Mammary epithelial cell (primary cell): ENCODE data around the gene PPM1E.

ENCODE experiments used
- EZH2 ChIP-seq: IDR thresholded peaks from 2 replicates; pipeline ENCODE4 v1.6.1; 2012; ENCODE audit warnings: low read length, inconsistent platforms, borderline replicate concordance
- TF ChIP-seq, protein P1 (sequence below), 2 donors: IDR thresholded peaks in 1 of 2; conservative IDR thresholded peaks in 1 of 2; 2 replicates each; pipeline ENCODE4 v1.5.1; 2011 to 2012; ENCODE audit warnings: inconsistent platforms in 2 of 2, low read length in 2 of 2, mild to moderate bottlenecking in 2 of 2, control low read depth in 1 of 2, low read depth in 1 of 2; ENCODE audit not compliant: insufficient read depth in 1 of 2; ENCODE audit errors: extremely low read depth in 1 of 2

DNA sequence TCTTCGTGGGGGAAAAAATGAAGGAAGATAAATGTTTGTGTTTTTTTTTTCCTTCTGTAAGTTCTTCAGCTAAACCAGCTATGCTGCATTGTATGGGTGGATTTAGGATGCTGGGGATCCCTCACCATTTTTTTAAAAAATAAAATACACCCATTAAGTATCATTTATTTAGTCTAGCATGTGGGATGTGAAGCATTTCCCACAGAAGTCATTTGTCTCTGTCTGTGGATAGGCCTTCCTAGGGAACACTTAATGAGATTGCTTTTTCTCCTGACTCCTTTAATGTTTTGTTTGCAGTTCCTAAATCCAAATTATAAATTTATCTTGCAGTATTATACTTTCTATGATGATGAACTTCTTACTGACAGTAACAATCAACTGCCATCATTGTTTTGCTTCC, 146.7 kb downstream of the PPM1E start:
- TF ChIP-seq, protein P1, sequence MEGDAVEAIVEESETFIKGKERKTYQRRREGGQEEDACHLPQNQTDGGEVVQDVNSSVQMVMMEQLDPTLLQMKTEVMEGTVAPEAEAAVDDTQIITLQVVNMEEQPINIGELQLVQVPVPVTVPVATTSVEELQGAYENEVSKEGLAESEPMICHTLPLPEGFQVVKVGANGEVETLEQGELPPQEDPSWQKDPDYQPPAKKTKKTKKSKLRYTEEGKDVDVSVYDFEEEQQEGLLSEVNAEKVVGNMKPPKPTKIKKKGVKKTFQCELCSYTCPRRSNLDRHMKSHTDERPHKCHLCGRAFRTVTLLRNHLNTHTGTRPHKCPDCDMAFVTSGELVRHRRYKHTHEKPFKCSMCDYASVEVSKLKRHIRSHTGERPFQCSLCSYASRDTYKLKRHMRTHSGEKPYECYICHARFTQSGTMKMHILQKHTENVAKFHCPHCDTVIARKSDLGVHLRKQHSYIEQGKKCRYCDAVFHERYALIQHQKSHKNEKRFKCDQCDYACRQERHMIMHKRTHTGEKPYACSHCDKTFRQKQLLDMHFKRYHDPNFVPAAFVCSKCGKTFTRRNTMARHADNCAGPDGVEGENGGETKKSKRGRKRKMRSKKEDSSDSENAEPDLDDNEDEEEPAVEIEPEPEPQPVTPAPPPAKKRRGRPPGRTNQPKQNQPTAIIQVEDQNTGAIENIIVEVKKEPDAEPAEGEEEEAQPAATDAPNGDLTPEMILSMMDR (conservative IDR thresholded peaks at IDR 0.05 in 1 of 2, IDR thresholded peaks at IDR 0.05 in 1 of 2; ENCODE audit: extremely low read depth in 1 of 2, insufficient read depth in 1 of 2, low read depth in 1 of 2, low read length in 2 of 2), result no peak
- no peak for TF ChIP-seq EZH2
